ENCODE data around the gene COPS9.

Gene COPS9

DNA sequence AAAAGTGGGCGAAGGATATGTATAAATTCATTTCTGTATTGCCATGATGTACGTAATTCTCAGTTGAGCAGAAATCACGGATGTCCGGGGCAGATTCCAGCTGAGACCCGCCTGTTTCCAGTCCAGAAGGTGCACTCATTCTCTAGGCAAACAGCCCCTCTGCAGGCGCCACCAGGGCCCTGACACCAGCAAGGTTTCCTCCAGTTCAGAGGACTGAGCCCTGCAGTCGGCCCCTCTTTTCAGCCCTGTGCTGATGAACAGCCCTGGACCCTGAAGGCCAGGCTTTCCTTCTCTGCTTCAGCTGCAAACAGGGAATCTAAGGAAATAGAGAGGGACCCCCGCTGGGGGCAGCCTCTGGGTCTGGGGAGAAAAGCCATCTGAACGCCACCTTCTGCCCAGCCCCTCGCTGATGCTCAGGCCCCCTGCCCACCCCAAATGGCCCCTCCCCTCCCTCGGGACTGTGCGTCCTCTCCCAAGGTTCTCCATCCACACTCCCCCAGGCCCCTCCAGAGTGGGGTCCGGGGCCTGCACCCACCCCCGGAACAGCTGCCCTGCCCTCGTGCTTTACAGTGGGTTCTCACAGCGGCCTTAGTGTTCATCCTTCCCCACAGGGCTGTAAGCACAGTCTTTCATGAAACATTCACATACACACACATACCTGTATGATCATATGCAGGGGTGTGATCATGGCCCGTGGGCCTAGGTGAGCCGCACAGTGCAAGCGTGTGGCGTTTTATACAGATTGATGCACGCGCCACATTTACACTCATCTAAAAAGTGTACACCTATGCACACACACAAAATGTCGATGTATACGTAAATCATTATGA, 12.1 kb downstream of the COPS9 start:
- H3K4me3 ChIP-seq (ENCODE audit: low read depth, low read length): no peak overlapping the region
- TF ChIP-seq, protein P1, sequence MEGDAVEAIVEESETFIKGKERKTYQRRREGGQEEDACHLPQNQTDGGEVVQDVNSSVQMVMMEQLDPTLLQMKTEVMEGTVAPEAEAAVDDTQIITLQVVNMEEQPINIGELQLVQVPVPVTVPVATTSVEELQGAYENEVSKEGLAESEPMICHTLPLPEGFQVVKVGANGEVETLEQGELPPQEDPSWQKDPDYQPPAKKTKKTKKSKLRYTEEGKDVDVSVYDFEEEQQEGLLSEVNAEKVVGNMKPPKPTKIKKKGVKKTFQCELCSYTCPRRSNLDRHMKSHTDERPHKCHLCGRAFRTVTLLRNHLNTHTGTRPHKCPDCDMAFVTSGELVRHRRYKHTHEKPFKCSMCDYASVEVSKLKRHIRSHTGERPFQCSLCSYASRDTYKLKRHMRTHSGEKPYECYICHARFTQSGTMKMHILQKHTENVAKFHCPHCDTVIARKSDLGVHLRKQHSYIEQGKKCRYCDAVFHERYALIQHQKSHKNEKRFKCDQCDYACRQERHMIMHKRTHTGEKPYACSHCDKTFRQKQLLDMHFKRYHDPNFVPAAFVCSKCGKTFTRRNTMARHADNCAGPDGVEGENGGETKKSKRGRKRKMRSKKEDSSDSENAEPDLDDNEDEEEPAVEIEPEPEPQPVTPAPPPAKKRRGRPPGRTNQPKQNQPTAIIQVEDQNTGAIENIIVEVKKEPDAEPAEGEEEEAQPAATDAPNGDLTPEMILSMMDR (IDR thresholded peaks at IDR 0.05; ENCODE audit: low read depth, low read length): no peak

DNA sequence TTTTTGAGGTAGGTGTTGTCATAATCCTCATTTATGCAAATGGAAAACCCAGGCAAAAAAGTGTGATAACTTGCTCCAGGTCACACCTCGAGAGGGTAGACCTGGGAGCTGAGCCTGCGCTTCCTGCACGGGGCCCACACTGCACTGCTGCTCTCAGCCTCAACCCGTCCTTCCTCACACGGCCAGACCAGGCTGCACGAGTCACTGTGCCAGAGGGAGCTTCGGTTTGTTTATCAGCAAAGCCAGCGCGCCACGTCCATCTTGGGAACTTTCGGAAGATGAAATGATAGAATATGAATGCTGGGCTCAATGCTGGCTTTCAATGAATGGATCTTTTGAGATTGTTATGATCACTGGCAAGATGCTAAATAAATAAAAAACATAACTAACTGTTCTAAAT, 14.4 kb downstream of the COPS9 start:
- TF ChIP-seq, protein P1 (IDR thresholded peaks at IDR 0.05; ENCODE audit: low read depth, low read length): no peak
- no peak overlapping the region for H3K4me3 ChIP-seq (ENCODE audit: low read depth, low read length)

- TF ChIP-seq, protein P1 (IDR thresholded peaks at IDR 0.05; ENCODE audit: low read depth, low read length): no peak
- no peak overlapping the region for H3K4me3 ChIP-seq (ENCODE audit: low read depth, low read length)
Measured at GRCh38 chr2:240121190-240121589, 14.9 kb downstream of the COPS9 start.

GRCh38 chr2:240114233-240114632, 21.9 kb downstream of the COPS9 start:
- H3K4me3 ChIP-seq (ENCODE audit: low read depth, low read length): no peak overlapping the region
- TF ChIP-seq, protein P1 (IDR thresholded peaks at IDR 0.05; ENCODE audit: low read depth, low read length): no peak

GRCh38 chr2:240112914-240113690, 23.0 kb downstream of the COPS9 start:
- H3K4me3 ChIP-seq (ENCODE audit: low read depth, low read length): no peak overlapping the region
- TF ChIP-seq, protein P1 (IDR thresholded peaks at IDR 0.05; ENCODE audit: low read depth, low read length): no peak

DNA sequence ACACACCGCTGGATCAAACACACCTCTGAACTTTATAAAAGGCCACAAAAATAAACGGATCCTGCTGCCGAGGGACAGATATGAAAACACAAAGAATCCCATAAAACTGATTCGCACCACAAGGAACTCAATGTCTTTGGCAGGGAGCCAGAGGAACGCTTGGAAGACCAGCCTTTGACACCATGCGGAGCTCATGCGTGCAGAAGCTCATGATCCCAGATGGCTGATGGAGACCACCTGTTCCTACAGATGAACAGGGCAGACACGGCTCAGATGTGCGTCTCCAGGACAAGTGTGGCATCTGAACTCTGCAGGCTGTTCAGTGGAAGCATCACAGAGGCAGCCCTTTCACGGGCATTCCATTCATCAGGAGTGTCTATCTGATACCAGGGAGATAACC, 24.9 kb downstream of the COPS9 start:
- TF ChIP-seq, protein P1 (IDR thresholded peaks at IDR 0.05; ENCODE audit: low read depth, low read length): no peak
- no peak overlapping the region for H3K4me3 ChIP-seq (ENCODE audit: low read depth, low read length)

GRCh38 chr2:240109386-240109785, 26.7 kb downstream of the COPS9 start:
- no peak overlapping the region for H3K4me3 ChIP-seq (ENCODE audit: low read depth, low read length)
- TF ChIP-seq, protein P1 (IDR thresholded peaks at IDR 0.05; ENCODE audit: low read depth, low read length): no peak
